ENCODE results near the gene NARS2.
A peak's percentile ranks its signal among the peaks of the same experiment; 100 is the strongest.
"Not testable (repeated sequence)": the region's sequence is repeated elsewhere in the genome, so short reads cannot be mapped to it uniquely, and the experiment has no call there.

NARS2 gene

DNA sequence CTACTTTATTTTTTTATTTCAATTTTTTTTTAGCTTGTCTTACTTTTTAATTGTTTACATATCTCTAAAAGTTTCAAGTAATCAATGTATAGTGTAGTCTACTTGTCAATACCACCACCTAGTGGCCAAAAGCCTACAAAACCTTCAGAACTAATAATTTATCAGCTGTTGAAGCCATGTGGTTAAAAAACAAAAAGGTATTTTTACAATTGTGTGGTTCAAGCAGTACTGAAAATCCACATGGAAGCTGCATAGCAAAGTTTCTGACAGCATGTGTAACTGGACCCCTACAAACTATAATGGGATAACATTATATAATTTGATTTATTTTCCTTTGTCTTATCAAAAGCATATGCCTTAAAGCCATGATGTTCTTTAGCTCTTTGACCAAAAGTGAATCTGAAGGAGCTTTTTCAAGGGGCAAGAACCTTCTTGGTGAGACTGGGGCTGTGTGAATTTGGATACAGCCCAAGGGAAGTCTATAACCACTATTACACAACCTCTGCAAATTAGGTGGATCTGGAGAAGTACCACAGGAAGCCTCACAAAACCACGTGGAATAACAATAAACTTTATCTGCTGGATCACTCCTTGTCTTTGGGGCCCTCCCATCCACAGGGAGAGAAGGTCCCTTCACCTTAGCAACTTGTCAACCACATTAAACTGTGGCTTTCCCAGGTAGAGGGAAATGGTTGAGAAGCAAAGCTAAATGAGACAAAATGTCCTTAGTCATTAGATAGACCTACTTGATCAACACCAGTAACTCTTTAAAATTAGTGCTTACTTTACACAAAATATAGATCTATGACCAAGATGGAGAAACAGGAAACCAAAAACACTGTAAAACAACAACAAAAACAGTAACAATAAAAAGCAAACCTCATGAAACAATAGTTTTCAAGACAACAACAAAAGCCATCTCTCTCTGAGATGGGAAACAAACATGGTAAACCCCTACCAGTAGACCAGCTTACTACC is 9.9 kb downstream of the NARS2 start:
- H3K27ac Mint-ChIP-seq: peak overlapping the region; percentile 48
- no peaks in the 10 kb centered on the region for H3K9me3 Mint-ChIP-seq
- no peaks in the 10 kb centered on the region for H3K27me3 Mint-ChIP-seq
- DNase-seq (ENCODE audit: low spot score in 2 of 2): peak; percentile 55 to 73
- no peak overlapping the region for H3K4me3 Mint-ChIP-seq
- H3K36me3 Mint-ChIP-seq: peaks cover 12% of the 10 kb centered on the region
- H3K4me1 Mint-ChIP-seq: peaks cover 13% of the 10 kb centered on the region
- ATAC-seq (ENCODE audit: low read depth): peak; percentile 72

DNA sequence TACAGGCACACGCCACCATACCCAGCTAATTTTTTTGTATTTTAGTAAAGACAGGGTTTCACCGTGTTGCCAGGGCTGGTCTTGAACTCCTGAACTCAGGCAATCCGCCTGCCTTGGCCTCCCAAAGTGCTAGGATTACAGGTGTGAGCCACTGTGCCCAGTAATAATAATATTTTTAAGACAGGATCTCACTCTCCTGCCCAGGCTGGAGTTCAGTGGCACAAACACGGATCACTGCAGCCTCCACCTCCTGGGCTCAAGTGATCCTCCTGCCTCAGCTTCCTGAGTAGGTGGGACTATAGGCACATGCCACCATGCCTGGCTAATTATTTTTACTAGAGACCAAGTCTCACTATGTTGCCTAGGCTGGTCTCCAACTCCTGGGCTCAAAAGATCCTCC is 10.6 kb downstream of the NARS2 start:
- H3K27ac Mint-ChIP-seq; H3K4me3 Mint-ChIP-seq; DNase-seq (ENCODE audit: low spot score in 2 of 2); H3K9me3 Mint-ChIP-seq; H3K27me3 Mint-ChIP-seq; ATAC-seq (ENCODE audit: low read depth): not testable (repeated sequence)
- H3K36me3 Mint-ChIP-seq: peaks cover 14% of the 10 kb centered on the region
- H3K4me1 Mint-ChIP-seq: peaks cover 13% of the 10 kb centered on the region

- Mint-ChIP-seq H3K36me3 (peaks cover 17% of the 10 kb centered on the region), H3K4me1 (peaks cover 13% of the 10 kb centered on the region)
- not testable (repeated sequence) for H3K27ac Mint-ChIP-seq; H3K27me3 Mint-ChIP-seq; ATAC-seq (ENCODE audit: low read depth); DNase-seq (ENCODE audit: low spot score in 2 of 2); H3K9me3 Mint-ChIP-seq; H3K4me3 Mint-ChIP-seq
These were observed 11.6 kb downstream of the NARS2 start for GRCh38 chr11:78563090-78563489.

DNA sequence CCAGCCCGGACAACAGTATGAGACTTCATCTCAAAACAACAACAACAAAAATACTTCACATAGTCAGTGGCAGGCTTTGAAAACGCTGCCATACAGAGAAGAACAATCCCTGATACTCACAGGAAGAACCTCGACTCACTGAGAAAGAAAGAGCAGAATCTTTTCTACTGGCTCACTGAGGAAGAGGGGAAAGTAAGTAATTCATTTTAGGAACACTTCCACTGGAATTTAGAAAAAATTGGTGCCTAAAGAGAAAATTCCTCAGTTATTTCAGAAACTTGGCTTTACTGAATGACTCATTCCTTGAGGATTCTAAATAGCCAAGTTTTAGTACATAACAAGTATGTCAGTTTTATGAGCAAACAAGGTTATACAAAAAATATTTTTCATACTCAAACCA is 12.3 kb downstream of the NARS2 start:
- Mint-ChIP-seq H3K4me1 (peaks cover 13% of the 10 kb centered on the region), H3K36me3 (peaks cover 19% of the 10 kb centered on the region), H3K9me3 (no peaks in the 10 kb centered on the region), H3K27me3 (no peaks in the 10 kb centered on the region), H3K27ac (no peak overlapping the region), H3K4me3 (no peak overlapping the region)
- no peak for ATAC-seq (ENCODE audit: low read depth)
- DNase-seq (ENCODE audit: low spot score in 2 of 2): no peak

- peaks cover 12% of the 10 kb centered on the region for H3K4me1 Mint-ChIP-seq
- no peaks in the 10 kb centered on the region for H3K27me3 Mint-ChIP-seq
- peak overlapping the region; percentile 52 for H3K4me3 Mint-ChIP-seq
- no peaks in the 10 kb centered on the region for H3K9me3 Mint-ChIP-seq
- DNase-seq (ENCODE audit: low spot score in 2 of 2) (no peak), ATAC-seq (ENCODE audit: low read depth) (no peak)
- peak overlapping the region; percentile 77 for H3K27ac Mint-ChIP-seq
- H3K36me3 Mint-ChIP-seq: peaks cover 21% of the 10 kb centered on the region
These were observed 13.7 kb downstream of the NARS2 start for GRCh38 chr11:78560826-78561484.

- ATAC-seq (ENCODE audit: low read depth): no peak
These were observed 14.5 kb downstream of the NARS2 start for GRCh38 chr11:78560153-78560552.

GRCh38 chr11:78557236-78557635 is 17.4 kb downstream of the NARS2 start:
- Mint-ChIP-seq H3K36me3 (peaks cover 28% of the 10 kb centered on the region), H3K4me1 (peaks cover 16% of the 10 kb centered on the region), H3K27ac (no peak overlapping the region), H3K4me3 (no peak overlapping the region), H3K27me3 (no peaks in the 10 kb centered on the region), H3K9me3 (no peaks in the 10 kb centered on the region)
- ATAC-seq (ENCODE audit: low read depth) (no peak), DNase-seq (ENCODE audit: low spot score in 2 of 2) (no peak)

More at GRCh38 chr11:78560153-78560552, 14.5 kb downstream of the NARS2 start:
- Mint-ChIP-seq H3K4me3 (no peak overlapping the region), H3K9me3 (no peaks in the 10 kb centered on the region), H3K27ac (no peak overlapping the region), H3K36me3 (peaks cover 22% of the 10 kb centered on the region), H3K4me1 (peaks cover 14% of the 10 kb centered on the region), H3K27me3 (no peaks in the 10 kb centered on the region)
- DNase-seq (ENCODE audit: low spot score in 2 of 2): no peak

GRCh38 chr11:78555592-78555991 is 19.1 kb downstream of the NARS2 start:
- ATAC-seq (ENCODE audit: low read depth) (no peak), DNase-seq (ENCODE audit: low spot score in 2 of 2) (no peak)
- Mint-ChIP-seq H3K27ac (peak overlapping the region; percentile 49), H3K9me3 (no peaks in the 10 kb centered on the region), H3K36me3 (peaks cover 33% of the 10 kb centered on the region), H3K4me1 (peaks cover 11% of the 10 kb centered on the region), H3K4me3 (no peak overlapping the region), H3K27me3 (no peaks in the 10 kb centered on the region)

- H3K27me3 Mint-ChIP-seq: no peaks in the 10 kb centered on the region
- H3K4me3 Mint-ChIP-seq: no peak overlapping the region
- H3K9me3 Mint-ChIP-seq: no peaks in the 10 kb centered on the region
- H3K36me3 Mint-ChIP-seq: peaks cover 26% of the 10 kb centered on the region
- no peak overlapping the region for H3K27ac Mint-ChIP-seq
- H3K4me1 Mint-ChIP-seq: peaks cover 6% of the 10 kb centered on the region
- DNase-seq (ENCODE audit: low spot score in 2 of 2): no peak
- no peak for ATAC-seq (ENCODE audit: low read depth)
These were observed 21.8 kb downstream of the NARS2 start for GRCh38 chr11:78552881-78553280.

DNA sequence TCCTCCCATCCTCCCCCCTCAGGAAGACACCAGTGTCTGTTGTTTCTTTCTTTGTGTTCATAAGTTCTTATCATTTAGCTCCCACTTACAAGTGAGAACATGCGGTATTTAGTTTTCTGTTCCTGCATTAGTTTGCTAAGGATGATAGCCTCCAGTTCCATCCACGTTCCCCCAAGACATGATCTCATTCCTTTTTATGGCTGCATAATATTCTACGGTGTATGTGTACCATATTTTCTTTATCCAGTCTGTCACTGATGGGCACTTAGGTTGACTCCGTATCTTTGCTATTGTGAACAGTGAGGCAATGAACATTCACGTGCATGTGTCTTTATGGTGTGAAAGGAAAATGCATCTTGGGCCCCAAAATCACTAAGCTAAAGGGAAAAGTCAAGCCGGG is 22.5 kb downstream of the NARS2 start:
- H3K27me3 Mint-ChIP-seq; H3K9me3 Mint-ChIP-seq; H3K27ac Mint-ChIP-seq; ATAC-seq (ENCODE audit: low read depth); H3K4me1 Mint-ChIP-seq; DNase-seq (ENCODE audit: low spot score in 2 of 2); H3K4me3 Mint-ChIP-seq: not testable (repeated sequence)
- peaks cover 26% of the 10 kb centered on the region for H3K36me3 Mint-ChIP-seq

GRCh38 chr11:78551066-78551465 is 23.6 kb downstream of the NARS2 start:
- Mint-ChIP-seq H3K4me3 (no peak overlapping the region), H3K36me3 (peaks cover 23% of the 10 kb centered on the region), H3K4me1 (peaks cover 5% of the 10 kb centered on the region), H3K27ac (no peak overlapping the region), H3K27me3 (no peaks in the 10 kb centered on the region), H3K9me3 (no peaks in the 10 kb centered on the region)
- DNase-seq (ENCODE audit: low spot score in 2 of 2) (no peak), ATAC-seq (ENCODE audit: low read depth) (no peak)

- Mint-ChIP-seq H3K4me3 (no peak overlapping the region), H3K9me3 (no peaks in the 10 kb centered on the region), H3K27me3 (no peaks in the 10 kb centered on the region), H3K4me1 (peaks cover 5% of the 10 kb centered on the region), H3K27ac (no peak overlapping the region), H3K36me3 (peaks cover 21% of the 10 kb centered on the region)
- no peak for ATAC-seq (ENCODE audit: low read depth)
- no peak for DNase-seq (ENCODE audit: low spot score in 2 of 2)
These were observed 24.8 kb downstream of the NARS2 start for GRCh38 chr11:78549624-78550409.

DNA sequence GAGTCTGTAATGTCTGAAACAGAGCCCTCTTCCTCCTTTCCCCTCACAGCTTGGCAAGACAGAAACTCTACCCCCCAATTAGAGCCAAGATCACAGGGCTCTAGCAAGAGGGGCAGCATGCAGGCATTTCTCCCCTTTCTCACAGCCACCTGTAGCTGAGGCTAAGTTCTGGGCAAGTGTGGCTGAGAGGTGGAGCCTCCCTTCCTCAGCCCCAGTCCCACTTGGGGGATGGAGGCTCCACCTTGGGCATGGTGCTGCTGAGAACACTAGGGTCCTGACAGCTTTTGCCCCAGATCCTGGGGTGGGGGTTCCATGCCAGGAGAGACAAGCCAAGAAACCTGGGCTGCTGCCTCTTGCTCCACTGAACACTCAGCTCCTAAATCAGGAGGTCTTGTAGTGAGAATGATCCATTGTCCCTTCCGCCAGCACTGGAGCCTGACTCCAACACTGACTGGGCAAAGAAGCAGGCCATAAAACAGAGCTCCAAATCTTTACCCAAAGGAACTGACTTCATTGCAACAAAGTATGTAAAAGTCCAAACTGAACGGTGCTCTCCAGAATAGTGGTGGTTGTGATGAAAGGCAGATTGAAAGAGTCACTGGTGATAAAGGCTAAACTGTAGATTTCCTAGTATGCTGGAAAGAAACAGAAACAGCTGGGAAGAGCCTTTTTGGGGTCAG is 25.6 kb downstream of the NARS2 start:
- no peak for DNase-seq (ENCODE audit: low spot score in 2 of 2)
- Mint-ChIP-seq H3K27me3 (no peaks in the 10 kb centered on the region), H3K4me1 (peaks cover 2% of the 10 kb centered on the region), H3K36me3 (peaks cover 19% of the 10 kb centered on the region), H3K27ac (no peak overlapping the region), H3K9me3 (peaks cover under 1% of the 10 kb centered on the region), H3K4me3 (no peak overlapping the region)
- no peak for ATAC-seq (ENCODE audit: low read depth)

All from memory B cell (primary cell).